NCI-H146 treated with DMSO at 0.1 percent for 48 hours (cell line): ENCODE results near the gene PPHLN1.
"Not testable (repeated sequence)": the region's sequence is repeated elsewhere in the genome, so short reads cannot be mapped to it uniquely, and the experiment has no call there.

Experiments
- DNase-seq: peaks from one replicate; lab custom pipeline; 2025; ENCODE audit not compliant: unreplicated experiment; lab: John Stamatoyannopoulos, UW

The PPHLN1 gene

DNA sequence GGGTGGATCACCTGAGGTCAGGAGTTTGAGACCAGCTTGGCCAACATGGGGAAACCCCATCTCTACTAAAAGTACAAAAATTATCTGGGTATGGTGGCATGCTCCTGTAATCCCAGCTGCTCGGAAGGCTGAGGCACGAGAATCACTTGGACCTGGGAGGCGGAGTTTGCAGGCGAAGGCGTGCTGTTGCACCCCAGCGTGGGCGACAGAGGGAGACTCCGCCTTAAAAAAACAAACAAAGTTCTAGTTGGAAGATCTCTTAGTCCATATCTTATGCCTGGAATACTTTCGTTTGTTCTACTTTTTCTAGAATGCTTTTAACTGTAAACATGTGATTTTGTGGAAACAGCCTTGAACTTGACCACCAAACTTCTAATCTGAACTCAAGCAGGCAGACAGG, 38.7 kb downstream of the PPHLN1 start:
- no peak for DNase-seq

DNA sequence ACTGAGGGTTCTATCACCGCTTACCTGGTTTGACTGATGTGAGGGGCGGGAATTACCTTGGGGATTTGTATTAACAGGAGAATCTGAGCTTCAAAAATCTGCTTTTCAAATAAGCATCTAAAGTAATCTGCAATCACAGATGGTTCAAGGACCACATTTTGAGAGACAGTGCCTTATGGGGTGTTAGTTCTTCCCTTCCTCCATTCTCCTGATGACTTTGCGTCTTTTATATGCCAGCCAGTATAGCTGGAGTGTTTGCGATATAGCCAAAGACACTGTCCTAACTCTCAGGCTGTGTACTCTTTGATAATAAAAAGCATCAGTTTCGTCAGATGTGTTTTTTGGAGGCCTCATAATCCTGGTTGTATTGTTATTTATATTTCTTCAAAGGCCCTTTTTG, 39.5 kb downstream of the PPHLN1 start:
- DNase-seq: no peak

DNA sequence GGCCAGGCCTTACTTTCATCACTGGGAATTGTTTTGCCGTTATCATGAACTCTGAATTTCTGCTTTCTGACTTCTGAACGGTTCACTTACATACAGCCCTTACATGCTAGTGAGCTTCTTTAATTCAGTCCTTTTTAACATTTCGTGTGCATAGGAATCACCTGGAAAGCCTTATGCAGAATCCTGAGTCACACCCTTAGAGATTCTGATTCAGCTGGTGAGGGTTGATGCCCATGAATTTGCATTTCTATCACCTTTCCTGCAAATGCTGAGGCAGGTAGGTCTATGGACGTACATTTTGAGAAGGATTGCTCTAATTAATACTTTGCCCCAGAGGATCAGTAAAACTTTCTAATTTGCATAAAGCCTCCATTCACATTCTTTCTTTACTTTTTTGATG, 44.0 kb downstream of the PPHLN1 start:
- no peak for DNase-seq

DNA sequence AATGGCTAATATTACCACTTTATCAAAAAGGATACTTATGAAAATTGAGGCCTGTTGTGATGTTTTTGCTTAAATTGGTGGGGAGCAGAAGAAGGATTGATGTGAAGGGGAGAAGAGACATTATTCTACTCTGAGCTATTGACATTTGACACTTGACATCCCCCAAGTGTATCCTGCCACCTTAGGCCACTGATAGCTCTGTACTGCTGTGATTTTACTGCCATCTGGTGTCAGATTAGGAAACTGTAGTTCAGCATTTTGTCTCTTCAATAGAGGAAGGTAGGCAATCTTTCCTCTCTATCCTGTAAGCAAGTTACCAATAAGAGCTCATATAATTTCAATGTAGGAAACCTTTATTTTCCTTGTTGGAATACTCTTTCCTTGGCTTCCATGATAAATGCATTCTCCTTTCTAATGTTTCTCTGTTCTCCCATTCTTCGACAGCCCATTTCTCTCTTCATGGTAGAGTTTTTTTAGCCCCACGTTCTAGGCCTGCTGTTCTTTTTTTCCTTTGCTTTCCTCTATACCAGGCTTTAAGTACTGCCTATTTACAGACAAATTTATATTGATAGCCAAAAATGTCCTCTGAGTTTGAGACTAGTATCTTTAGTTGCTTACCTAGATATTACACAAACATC, 46.3 kb downstream of the PPHLN1 start:
- peak; percentile 62 for DNase-seq

DNA sequence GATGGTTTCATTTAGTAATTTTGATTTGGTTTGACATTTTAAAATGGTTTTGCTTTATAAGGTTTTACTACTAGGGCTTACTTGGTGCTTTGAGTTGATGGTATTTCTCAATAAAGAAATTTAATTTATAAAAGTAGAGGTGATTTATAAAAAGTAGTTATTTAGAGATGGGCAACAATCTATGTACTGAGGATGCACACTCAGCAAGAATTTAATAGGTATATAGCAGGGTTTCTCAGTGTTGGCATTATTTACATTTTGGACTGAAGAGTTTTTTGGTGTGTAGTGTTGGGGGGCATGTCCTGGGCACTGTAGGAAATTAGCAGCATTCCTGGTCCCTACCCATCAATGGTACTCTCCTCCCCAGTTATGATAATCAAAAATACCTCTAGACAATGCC, 47.7 kb downstream of the PPHLN1 start:
- no peak for DNase-seq

DNA sequence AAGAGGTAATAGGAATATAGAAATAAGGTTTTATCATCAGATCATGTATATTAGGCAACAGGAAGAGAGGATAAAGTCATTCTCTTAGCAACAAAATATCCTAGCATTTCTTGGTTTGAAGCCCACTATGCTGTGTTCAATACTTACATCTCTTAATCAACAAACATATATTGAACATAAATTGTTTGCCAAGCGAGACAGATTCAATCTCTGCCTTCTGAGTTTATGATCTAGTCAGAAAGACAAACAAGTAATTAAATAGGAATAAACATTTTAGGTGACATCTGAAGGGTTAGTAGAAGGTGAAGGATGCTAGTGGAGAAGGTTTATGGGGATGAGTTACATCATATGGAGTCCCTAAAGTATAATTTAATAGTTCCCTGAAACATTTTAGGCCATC, 54.8 kb downstream of the PPHLN1 start:
- DNase-seq: no peak

DNA sequence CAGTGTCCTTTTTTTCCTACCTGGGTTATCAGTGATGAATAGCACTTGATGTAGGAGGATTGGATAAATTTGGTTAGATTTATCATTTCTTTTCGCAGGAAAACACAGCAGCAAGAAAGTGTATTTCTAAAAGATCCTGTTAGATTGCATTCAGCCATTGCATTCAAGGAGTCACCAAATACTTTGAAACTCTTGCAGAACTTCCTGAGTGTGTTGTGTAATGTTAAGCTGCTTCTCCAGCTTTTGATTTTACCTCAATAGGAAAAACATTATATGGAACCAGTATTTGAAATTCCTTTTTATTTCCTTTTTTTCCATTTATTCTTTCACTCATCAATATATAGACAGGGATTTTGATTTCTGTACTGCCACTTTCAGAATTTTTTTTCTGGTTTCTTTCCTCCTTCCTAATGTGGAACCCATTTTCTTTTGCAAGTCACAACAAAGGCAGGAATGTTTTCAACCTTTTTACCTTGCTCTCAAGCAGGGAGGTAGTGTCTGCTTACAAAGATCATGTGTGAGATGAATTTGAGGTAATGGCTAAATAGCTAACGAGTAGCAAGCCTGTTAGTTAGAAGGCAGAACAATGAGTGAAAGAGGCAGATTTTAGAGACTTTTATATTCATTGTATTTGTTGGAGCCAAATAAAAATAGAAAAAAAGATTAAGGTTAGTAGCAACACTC, 56.2 kb downstream of the PPHLN1 start:
- no peak for DNase-seq

DNA sequence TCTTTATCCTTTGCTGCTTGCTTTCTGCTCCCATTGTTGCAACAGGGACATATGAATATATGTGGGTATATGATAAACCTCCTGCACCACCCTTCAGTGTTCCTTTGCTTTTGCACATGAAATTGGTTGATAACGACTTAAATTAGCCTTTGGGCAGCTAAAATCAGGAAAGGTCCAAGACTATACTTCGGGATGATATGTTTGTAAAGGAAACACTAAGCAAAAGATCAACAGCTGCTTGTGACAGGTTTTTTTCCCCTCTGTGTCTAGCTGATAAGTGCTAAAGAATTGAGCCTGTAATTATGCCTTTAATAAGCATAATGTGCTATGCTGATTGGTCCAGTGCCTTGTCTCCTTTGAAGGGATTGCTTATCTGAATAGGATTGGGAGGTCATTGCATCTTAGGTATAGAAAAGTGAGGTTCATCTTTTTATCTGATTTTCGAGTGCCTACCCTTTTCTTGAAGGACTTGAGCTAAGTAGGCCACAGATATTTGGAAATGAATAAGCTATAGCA, 59.4 kb downstream of the PPHLN1 start:
- no peak for DNase-seq

DNA sequence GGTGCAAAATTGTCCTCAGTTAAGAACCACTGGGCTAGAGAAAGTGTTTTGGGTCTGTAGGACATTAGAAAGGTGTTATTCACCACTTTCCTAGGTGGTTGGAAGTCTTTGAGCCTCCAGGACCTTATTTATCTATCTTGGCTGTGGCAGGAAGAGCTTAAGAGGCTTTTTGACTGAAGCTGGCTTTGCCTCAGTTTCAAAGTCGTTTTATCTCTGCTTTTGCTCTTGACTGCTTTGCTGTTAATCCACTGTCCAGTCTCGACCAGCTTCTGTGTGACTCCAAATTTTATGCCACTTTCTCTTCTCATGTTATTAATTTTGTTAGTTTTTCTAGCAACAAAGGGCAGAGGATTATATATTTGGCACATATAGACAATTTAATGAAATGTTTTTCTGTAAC, 60.3 kb downstream of the PPHLN1 start:
- no peak for DNase-seq

DNA sequence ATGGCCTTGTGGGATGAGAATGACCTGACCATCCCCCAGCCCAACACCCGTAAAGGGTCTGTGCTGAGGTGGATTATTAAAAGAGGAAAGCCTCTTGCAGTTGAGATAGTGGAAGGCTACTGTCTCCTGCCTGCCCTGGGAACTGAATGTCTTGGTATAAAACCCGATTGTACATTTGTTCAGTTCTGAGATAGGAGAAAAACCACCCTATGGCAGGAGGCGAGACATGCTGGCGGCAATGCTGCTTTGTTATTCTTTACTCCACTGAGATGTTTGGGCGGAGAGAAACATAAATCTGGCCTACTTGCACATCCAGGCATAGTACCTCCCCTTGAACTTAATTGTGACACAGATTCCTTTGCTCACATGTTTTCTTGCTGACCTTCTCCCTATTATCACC, 62.1 kb downstream of the PPHLN1 start:
- not testable (repeated sequence) for DNase-seq

DNA sequence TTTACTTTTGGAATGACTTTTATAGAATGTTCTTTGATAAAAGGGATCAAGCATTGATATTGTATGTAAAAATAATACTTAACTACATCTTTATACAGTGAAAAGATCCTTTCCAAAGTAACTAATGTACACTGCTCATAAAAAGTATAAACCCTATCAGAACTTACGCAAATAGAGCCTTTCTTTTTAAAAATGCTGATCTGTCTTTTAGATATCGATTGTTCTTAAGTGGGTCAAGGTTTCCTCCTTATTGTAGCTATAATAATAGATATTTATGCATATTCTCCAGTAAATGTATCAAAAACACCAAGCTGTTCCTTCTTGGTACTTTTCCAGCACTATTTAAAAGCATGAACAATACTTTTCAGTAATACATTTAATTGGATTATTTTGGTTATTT, 68.5 kb downstream of the PPHLN1 start:
- no peak for DNase-seq

DNA sequence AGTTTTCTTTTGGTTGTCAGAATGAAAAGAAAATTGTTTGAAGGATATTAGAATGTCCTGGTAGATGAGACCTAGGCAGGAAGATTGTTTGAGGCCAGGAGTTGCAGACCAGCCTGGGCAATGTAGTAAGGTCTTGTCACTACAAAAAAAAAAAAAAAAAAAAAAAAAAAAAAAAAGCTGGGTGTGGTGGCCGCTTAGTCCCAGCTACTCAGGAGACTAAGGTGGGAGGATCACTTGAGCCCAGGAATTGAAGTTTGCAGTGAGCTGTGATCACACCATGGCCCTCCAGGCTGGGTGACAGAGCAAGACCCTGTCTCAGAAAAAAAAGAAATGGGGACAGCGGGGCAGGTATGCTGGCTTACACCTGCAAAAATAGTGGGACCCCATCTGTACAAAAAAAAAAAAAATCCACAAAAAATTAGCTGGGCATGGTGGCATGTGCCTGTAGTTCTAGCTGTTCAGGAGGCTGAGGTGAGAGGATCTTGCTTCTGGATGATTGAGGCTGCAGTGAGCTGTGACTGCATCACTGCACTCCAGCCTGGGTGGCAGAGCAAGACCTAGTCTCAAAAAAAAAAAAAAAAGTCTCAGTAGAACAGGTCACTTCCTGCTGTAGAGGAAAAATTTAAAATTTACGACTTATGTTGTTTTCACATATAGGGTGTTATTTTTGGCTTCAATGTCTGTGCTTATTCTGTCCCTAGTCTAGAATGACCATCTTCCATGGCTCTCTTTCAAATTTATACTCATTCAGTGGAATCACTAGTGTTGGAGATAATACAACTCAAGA, 70.7 kb downstream of the PPHLN1 start:
- no peak for DNase-seq

DNA sequence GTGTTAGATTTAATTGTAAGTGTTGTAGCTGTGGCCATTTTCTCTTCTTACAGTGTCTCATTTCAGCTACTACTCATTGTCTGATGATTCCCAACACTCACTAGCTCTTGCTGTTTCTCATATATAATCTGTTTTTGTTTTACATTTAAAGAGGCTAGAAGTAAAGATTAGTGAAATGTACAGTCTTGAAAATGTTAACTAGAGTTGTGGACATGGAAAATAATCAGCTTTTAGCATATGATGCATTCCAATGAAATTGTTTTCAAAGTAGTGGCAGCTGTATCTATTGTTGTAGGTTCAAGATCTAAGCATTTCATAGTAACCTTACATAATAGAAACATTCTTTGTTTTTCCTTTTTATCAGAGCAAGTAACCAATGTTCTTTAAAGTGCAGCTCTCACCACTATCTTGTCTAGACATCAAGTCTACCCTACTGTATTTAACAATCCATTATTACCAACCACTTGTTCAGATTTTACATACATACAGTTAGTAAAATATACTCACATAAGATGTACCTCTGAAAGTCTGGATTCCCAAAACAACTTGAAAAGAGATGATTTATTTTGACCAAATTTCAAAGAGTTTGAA, 76.9 kb downstream of the PPHLN1 start:
- no peak for DNase-seq

DNA sequence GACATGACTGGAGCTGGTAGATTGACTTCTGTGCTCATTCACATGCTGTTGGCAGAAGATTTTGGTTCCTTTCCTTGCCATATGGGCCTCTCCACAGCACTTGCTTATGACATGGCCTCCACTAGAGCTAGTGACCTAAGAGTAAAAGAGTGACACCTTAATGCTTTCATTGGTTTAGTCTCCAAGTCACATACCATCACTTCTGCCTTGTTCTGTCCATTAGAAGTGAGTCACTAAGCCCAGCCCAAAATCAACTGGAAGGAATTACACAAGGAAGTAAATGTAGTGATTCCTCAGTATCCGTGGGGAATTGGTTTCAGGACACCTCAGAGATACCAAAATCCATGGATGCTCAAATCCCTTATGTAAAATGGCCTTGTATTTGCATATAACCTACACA, 81.3 kb downstream of the PPHLN1 start:
- DNase-seq: no peak

DNA sequence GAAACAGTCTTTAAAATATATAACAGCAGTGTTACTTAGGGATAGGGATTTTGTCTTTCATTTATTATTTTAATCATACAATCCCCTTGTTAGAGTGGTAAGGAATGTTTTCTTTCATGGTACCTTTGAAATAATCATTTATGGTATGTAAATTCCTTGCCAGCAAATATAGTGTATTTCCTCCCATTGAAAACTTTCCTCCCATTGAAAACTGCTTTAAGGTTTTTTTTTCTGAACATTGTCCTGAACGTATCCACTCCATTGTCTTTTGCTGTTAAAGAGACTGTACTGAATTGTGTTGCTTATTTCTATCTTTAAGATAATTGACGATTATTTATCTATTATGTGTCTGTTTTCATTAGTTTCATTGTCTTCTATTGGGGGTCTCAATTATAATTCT, 83.5 kb downstream of the PPHLN1 start:
- DNase-seq: no peak

DNA sequence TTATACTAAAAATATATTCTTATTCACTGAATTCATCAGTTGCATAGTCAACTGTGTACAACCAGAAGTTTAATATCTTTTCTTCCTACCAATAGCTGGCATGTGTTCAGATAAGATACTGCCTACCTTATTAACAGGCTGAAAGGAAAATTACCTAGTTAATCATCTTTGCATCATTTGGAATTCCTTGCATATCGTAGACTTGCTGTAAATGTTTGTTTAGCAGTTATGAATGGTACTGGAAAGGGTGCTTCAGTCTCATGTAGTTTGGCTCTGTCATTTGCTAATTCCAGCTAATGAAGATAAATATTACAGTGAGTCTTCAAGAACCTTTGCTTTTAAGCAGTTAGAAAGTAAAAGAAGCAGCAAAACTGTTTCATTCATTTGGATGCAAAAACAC, 84.4 kb downstream of the PPHLN1 start:
- DNase-seq: no peak

DNA sequence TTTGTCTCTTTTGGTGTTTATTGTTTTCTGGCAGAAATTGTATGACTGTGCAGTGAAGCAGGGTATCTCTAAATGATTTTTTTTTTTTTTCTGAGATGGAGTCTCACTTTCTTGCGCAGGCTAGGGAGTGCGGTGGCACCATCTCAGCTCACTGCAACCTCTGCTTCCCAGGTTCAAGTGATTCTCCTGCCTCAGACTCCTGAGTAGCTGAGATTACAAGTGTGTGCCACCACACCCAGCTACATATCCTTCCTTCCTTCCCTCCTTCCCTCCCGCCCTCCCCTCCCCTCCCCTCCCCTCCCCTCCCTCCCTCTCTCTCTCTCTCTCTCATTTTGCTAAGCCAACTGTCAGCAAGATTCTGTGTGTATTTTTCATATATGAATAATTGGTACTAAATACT, 94.4 kb downstream of the PPHLN1 start:
- DNase-seq: no peak

DNA sequence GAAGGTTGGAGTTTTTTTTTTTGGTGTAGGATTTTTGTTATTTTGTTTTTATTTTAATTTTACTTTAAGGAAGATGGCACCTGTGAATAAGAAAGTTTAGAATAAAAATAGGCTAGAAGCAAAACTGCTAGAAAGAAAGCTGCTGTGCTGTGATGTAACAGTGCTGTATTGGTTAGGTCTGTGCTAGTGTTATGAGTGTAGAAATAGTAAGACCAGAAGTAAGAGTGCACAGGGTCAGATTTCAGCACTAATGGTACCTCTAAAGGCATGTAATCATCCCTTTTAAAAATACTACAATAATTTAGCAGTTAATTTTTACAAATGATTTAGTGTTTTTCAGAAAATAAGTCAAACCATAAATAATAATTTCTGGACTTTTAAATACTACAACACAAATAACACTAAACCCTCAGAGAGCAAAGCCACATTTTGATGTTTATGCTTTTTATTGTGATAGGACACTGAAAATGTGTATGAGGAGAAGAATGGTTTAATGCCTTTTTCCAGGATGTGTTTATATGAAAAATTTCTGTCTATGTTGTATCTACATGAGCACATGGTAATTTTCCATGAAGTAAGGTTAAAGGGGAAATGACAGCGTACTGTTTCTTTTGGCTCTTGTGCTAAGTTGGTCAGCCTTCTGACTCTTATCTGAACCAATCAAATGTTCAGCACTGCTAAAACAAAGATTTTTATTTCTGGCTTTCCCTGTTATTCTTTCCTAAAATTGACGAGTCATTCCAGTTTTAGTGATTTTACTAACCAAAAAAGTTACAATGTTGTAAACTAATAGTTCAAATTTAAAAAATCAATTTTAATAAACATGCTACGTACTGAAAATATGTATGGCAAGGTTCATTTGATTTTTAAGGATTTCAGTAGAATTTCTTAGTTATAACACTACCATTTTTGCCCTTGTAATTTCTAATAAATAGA, 96.1 kb downstream of the PPHLN1 start:
- no peak for DNase-seq

DNA sequence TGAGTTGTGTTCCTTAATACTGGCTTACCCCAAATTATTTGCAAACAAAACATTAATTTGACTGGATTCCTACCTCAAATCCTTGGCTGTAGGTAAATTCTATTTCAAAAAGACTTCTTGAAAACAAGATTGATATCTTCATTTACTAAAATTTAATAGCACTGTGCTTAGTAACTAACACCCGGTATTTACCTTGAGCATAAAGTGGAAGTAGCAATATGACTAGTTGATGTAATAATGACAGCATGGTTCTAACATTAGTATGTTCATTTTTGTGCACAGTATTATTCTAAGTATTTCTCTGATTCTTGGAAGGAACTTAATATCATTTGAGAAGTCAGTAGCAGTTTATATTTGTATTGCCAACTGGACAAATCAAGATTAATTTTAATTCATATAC, 96.8 kb downstream of the PPHLN1 start:
- DNase-seq: no peak

DNA sequence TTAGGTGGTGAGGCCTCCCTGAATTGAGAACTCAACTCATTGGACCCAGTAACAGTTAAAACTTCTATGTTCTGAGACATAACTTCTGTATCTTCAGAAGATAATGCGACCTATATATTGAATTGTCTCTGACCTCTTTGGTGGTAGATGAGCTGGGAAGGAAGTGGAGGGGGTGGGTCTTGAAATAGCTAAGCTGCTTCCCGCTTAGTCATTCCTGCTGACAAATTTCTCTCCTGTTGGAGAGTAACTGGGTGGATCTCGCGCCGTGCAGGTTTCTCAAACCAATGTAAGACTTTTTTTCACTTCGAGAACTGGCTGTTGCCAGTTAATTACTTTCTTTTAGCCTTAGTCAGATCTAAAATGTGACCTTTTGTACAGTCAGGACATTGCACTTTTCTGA, 100.8 kb downstream of the PPHLN1 start:
- no peak for DNase-seq

DNA sequence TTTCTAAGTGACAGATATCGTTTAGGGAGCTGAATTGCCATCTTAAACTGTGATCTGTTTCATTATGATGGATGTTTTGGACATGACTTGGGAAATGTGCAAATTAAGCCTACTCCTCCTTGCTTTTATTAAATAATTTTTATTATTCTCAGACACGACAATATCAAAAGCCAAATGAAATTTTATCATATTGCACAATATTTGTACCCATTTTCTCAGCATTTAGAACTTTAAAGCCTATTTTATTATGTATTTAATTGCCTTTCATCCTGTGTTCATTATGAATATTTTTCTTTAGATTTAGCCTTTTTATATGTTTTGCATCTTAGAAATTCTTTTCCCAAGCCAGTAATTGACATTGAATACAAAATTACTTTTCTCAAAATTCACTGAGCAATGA, 102.9 kb downstream of the PPHLN1 start:
- DNase-seq: no peak
